Right lobe of liver (tissue), 6 donors: ENCODE results near the gene GNB5. TPM values are rescaled to one million over a fixed set of nuclear protein-coding genes. Genes with fewer than 3 reads are reported as not detected.

Source experiments
- ATAC-seq, 4 donors: fragments of 200-7000 bp; cut with Tn5 transposase; one replicate each; pipeline ENCODE4 v1.9.1; 2020; ENCODE audit warnings: mild to moderate bottlenecking in 4 of 4, moderate library complexity in 4 of 4
- DNase-seq, 3 donors: peaks; one replicate each; pipeline ENCODE4 v3.0.0-alpha.2; 2020
- H3K27ac ChIP-seq, 3 donors: fragments of 200-600 bp; one replicate each; pipeline ENCODE4 v1.8.0; 2022
- H3K27me3 ChIP-seq, 2 donors: fragments of 200-600 bp; one replicate each; pipeline ENCODE4 v1.8.0; 2022
- H3K36me3 ChIP-seq, 4 donors: fragments of 200-600 bp; sonication (generic) in 1 of 4; one replicate each; pipeline versions ENCODE4 v1.5.1 to v1.8.0; 2017 to 2022; ENCODE audit warnings: control low read depth in 1 of 4
- H3K4me1 ChIP-seq, 4 donors: fragments of 200-600 bp; sonication (generic) in 1 of 4; one replicate each; pipeline versions ENCODE4 v1.5.1 to v1.8.0; 2017 to 2022; ENCODE audit warnings: control low read depth in 1 of 4
- H3K4me3 ChIP-seq, 3 donors: fragments of 200-600 bp; one replicate each; pipeline ENCODE4 v1.8.0; 2022
- H3K9me3 ChIP-seq, 4 donors: fragments of 200-600 bp; sonication (generic) in 1 of 4; one replicate each; pipeline versions ENCODE4 v1.5.1 to v1.8.0; 2017 to 2022; ENCODE audit warnings: control low read depth in 1 of 4
- CTCF ChIP-seq, 4 donors: fragments of 200-600 bp in 3 of 4; fragments of 450-650 bp in 1 of 4; IDR thresholded peaks; one replicate each; pipeline versions ENCODE4 v1.5.1 to v1.8.0; 2016 to 2022; ENCODE audit warnings: antibody characterized with exemption in 4 of 4, mild to moderate bottlenecking in 2 of 4
- POLR2A ChIP-seq: fragments of 450-650 bp; IDR thresholded peaks from one replicate; pipeline ENCODE4 v1.6.1; 2017; ENCODE audit warnings: antibody characterized with exemption, mild to moderate bottlenecking
- WGBS: methylation state at CpG from one replicate; pipeline ENCODE4 v1.1.6; 2018; ENCODE audit warnings: low coverage, low lambda C conversion rate; ENCODE audit not compliant: insufficient coverage; ENCODE audit errors: missing lambda C conversion rate; 5-methylcytosine and 5-hydroxymethylcytosine counted together
- intact Hi-C, 2 donors: fragments of 100-400 bp; cut with DNase I; formaldehyde crosslinking; loops; one replicate each; pipeline versions ENCODE4 v1.11.2 to v1.14.1; 2022
- total RNA-seq, 6 experiments: library from RNA; depleted of rRNA in 2 of 6; stranded (reverse); fragments of >200 nt in 2 of 6; fragmentation: NEBNext Ultra II Directional in 3 of 6; extraction: Animal tissue kit (Norgen Biotek cat#: 25700) in 3 of 6; gene quantifications; one replicate each; pipeline versions ENCODE4 v1.1.0 to v1.2.4, GENCODE V29; 2016 to 2023
- donor health status: DM: no; HTN: yes; CAD: no.
- donor health status: DM: no; HTN: no; CAD: no.
- donor health status: DM: no; HTN: no; CAD: no.
- donor health status: DM: no; HTN: yes; CAD: no.
- donor health status: DM: no; HTN: yes; CAD: no.

The GNB5 gene
- total RNA-seq, 6 experiments from 2014 or later = 11.1 to 34.5 (median 16.5) TPM

DNA sequence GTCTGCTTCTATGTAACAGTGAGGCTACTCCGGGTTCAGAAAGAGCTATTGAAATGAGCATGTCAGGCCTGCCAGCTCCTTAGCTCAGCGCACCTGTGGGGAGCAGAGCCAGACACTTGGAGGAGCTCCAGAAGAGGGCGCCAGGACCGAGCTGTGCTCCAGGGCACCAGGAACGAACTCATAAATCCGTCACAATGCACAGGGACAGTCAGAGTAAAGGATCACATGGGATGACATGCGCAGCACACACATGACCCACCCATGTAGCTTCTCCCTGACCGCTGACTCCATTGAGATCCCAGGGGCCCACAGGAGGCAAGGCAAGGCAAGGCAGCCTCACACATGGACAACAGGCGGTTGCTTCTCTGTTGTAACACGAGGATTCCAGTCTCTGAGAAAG, 26.0 kb upstream of the GNB5 start:
- H3K4me3 ChIP-seq = no peak overlapping the region
- TF ChIP-seq POLR2A = no peak
- TF ChIP-seq CTCF (IDR thresholded peaks at IDR 0.05) = no peak
- H3K36me3 ChIP-seq = peaks cover 0 to 18% (median 1%) of the 10 kb centered on the region in 4 donors
- ATAC-seq (peak; percentile 23 to 51 (median 26)), DNase-seq (no peak)
- 50% methylated on average over 2 of the region's 10 CpGs for WGBS
- no peaks in the 10 kb centered on the region for H3K9me3 ChIP-seq
- H3K27me3 ChIP-seq = no peaks in the 10 kb centered on the region
- H3K4me1 ChIP-seq = no peaks in the 10 kb centered on the region
- intact Hi-C loops = no loop called here
- no peak overlapping the region for H3K27ac ChIP-seq

- WGBS = 83% methylated on average over 1 of the region's 1 CpG
- no peak overlapping the region for H3K27ac ChIP-seq
- H3K4me1 ChIP-seq = no peaks in the 10 kb centered on the region
- intact Hi-C loops = no loop called here
- H3K36me3 ChIP-seq = peaks cover 0 to 18% (median under 1%) of the 10 kb centered on the region in 4 donors
- DNase-seq (no peak), ATAC-seq (no peak)
- no peaks in the 10 kb centered on the region for H3K9me3 ChIP-seq
- H3K4me3 ChIP-seq = no peak overlapping the region
- no peaks in the 10 kb centered on the region for H3K27me3 ChIP-seq
- TF ChIP-seq CTCF (IDR thresholded peaks at IDR 0.05) = no peak
Measured at GRCh38 chr15:52214553-52214952, 23.4 kb upstream of the GNB5 start.

DNA sequence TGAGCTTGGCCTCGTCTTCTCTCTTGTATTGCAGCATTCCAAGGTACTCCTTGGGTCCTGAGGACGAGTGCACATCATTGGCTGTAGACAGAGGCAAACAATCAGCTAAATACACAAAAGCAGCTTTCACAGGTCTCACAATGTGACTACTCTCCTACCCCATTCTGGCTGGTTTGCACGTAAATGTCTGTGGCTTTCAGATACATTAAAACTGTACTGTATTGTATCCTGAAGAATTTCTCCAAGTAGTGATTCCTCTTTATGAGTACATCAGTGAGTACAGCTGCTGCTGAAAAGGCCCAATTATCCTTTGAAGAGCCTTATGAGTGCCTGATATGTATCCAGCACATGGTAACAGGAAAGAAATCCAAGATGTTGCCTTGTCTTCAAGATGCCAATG, 22.0 kb upstream of the GNB5 start:
- WGBS = 100% methylated on average over 2 of the region's 3 CpGs
- intact Hi-C loops = no loop called here
- H3K4me3 ChIP-seq = no peak overlapping the region
- H3K4me1 ChIP-seq = no peaks in the 10 kb centered on the region
- H3K27ac ChIP-seq = no peak overlapping the region
- DNase-seq (no peak), ATAC-seq (no peak)
- TF ChIP-seq CTCF (IDR thresholded peaks at IDR 0.05) (no peak), POLR2A (no peak)
- no peaks in the 10 kb centered on the region for H3K9me3 ChIP-seq
- H3K36me3 ChIP-seq = peaks cover 0 to 18% (median 0%) of the 10 kb centered on the region in 4 donors
- H3K27me3 ChIP-seq = no peaks in the 10 kb centered on the region

DNA sequence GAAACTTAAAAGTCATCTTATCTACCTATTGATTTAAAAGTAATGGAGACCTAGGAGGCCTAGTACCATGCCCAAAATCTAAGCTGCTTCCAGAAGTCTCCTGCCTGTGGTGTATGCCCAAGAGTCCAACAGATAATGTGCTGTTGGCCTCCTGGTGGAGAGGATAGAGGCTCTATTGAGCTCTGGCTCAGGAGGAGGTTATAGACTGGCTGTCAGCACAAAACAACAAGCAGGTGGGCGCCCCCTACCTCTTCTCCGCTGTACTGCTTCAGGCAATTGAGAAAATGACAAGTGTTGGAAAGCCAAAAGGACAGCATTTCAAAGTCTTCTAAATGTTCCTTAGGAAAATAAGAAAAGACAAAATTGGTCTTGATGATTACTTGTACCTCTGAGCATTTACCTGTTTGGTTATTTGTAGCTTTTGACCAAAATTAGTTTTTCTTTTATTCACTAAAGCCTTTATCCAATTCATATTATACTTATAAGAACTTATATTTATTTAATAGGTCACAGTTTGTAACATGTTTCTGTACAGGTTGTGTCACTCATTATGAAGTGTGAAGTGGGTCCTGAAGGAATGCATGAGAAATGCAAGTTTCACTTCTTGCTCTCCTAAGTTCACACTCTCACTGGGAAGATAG, 17.2 kb upstream of the GNB5 start:
- H3K9me3 ChIP-seq = no peaks in the 10 kb centered on the region
- DNase-seq = peak; percentile 42 to 60 (median 58)
- no peak overlapping the region for H3K4me3 ChIP-seq
- intact Hi-C loops = no loop called here
- H3K36me3 ChIP-seq = peaks cover 0 to 4% (median 0%) of the 10 kb centered on the region in 4 donors
- H3K27me3 ChIP-seq = no peaks in the 10 kb centered on the region
- WGBS = 19% methylated on average over 2 of the region's 2 CpGs
- ATAC-seq = peak; percentile 84 to 88 (median 86)
- H3K4me1 ChIP-seq = peaks cover 0 to 8% (median 0%) of the 10 kb centered on the region in 4 donors
- H3K27ac ChIP-seq = no peak overlapping the region
- no peak for TF ChIP-seq POLR2A
- TF ChIP-seq CTCF (IDR thresholded peaks at IDR 0.05) = peak; percentile 69 to 80 (median 72)
